ENCODE measurements around the gene UNC13B. TPM values are rescaled to one million over a fixed set of nuclear protein-coding genes. Genes with fewer than 3 reads are reported as not detected.

Gene UNC13B
- total and polyA plus RNA-seq, 2 of the 8 experiments (the other 6 are each of a cell fraction or from before 2014, with no cell fraction given): 23.1 to 51.7 TPM

DNA sequence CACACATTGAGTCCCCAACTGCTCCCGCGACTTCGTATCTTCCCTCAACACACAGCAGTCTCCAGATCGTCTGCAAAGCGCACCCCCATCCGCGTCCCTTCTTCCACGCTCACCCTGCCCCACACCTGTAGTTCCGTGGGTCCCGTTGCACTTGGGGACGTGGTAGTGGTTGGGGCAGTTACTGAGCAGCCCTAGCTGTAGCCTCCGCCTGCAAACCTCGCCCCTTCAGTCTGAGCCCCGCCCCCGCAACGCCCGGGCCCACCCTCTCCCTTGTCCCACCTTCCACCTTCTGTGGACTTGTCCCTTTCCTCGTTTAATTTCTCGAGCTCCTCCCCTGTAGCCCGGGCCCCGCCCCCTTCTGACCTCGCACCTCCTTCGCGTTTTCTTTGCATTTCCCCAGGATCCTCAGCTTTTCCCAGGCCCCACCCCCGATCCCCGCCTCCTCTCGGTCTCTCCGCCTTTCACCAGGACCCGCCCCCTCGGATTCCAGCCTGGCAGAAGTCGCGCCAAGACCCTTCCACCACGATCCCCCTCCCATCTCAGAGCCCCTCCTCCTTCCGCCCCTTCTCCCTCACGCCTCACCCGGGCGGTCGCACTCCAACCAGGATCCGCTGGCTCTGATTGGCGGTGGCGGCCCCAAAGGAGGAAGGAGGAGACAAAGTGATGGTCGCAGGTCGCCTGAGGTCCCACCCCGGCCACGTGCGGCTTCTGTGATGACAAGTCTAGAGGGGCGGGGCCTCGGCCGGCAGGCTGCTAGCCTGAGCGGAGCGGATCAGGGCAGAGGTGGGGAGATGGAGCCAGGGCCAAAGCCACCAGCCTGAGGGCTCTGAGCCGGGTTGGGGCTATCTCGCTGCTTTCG is 45.9 kb upstream of the UNC13B start, which contains the start of gene ATOSB (continued):
- TF ChIP-seq RBBP5 (IDR thresholded peaks at IDR 0.05; ENCODE audit: borderline replicate concordance, low read depth, low read length) (no peak), SP1 (IDR thresholded peaks at IDR 0.05; ENCODE audit: low read depth, low read length) (peak; percentile 47; the same call in 1 of the 2 replicates), TEAD4 (IDR thresholded peaks at IDR 0.05; ENCODE audit: low read depth, low read length) (peak; percentile 76), CHD1 (IDR thresholded peaks at IDR 0.05; ENCODE audit: low read depth, low read length) (no peak), FOSL1 (IDR thresholded peaks at IDR 0.05; ENCODE audit: insufficient read depth, low read depth, low read length) (no peak), MAFK (IDR thresholded peaks at IDR 0.05; ENCODE audit: low read depth, low read length) (no peak), EP300 (IDR thresholded peaks at IDR 0.05; ENCODE audit: borderline replicate concordance in 1 of 2, low read depth in 2 of 2, low read length in 2 of 2) (0 out of 3 replicates have a peak, but pooled peaks of 1 of the 2 experiments have one; percentile 12), SIX5 (IDR thresholded peaks at IDR 0.05; ENCODE audit: low read depth, low read length) (no peak), SAP30 (IDR thresholded peaks at IDR 0.05; ENCODE audit: insufficient read depth, insufficient replicate concordance, low read length) (peak; percentile 89)
- TF ChIP-seq, protein P1, sequence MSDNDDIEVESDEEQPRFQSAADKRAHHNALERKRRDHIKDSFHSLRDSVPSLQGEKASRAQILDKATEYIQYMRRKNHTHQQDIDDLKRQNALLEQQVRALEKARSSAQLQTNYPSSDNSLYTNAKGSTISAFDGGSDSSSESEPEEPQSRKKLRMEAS (IDR thresholded peaks at IDR 0.05): peak; percentile 92
- TF ChIP-seq, protein P2, sequence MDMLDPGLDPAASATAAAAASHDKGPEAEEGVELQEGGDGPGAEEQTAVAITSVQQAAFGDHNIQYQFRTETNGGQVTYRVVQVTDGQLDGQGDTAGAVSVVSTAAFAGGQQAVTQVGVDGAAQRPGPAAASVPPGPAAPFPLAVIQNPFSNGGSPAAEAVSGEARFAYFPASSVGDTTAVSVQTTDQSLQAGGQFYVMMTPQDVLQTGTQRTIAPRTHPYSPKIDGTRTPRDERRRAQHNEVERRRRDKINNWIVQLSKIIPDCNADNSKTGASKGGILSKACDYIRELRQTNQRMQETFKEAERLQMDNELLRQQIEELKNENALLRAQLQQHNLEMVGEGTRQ (IDR thresholded peaks at IDR 0.05; ENCODE audit: low read length): peak; percentile 70
